Nephron (organoid): Measurements from ENCODE around the gene SFXN1.

Experiments
- H3K27ac Mint-ChIP-seq, 3 experiments: 2 replicates each; pipeline ENCODE4 v1.8.0; 2020; ENCODE audit warnings: mixed read lengths in 3 of 3, mild to moderate bottlenecking in 2 of 3, moderate library complexity in 1 of 3
- H3K27me3 Mint-ChIP-seq: 2 replicates; pipeline ENCODE4 v1.8.0; 2021; ENCODE audit warnings: low read depth, mild to moderate bottlenecking, moderate library complexity, mixed read lengths
- H3K36me3 Mint-ChIP-seq: 2 replicates; pipeline ENCODE4 v1.8.0; 2020; ENCODE audit warnings: low read depth, mixed read lengths
- H3K4me1 Mint-ChIP-seq: 2 replicates; pipeline ENCODE4 v1.8.0; 2020; ENCODE audit warnings: mixed read lengths
- H3K4me3 Mint-ChIP-seq, 3 experiments: 2 replicates each; pipeline ENCODE4 v1.8.0; 2020; ENCODE audit warnings: mild to moderate bottlenecking in 3 of 3, mixed read lengths in 3 of 3, moderate library complexity in 2 of 3
- H3K9me3 Mint-ChIP-seq: 2 replicates; pipeline ENCODE4 v1.8.0; 2020; ENCODE audit warnings: mixed read lengths
- CTCF ChIP-seq, 3 experiments: fragments of 200-600 bp; sonication (generic); IDR thresholded peaks; one replicate each; pipeline ENCODE4 v1.5.0; 2021; ENCODE audit warnings: antibody characterized with exemption in 3 of 3; ENCODE audit not compliant: unreplicated experiment in 3 of 3

SFXN1 gene

GRCh38 chr5:175556794-175557193, 78.4 kb downstream of the SFXN1 start:
- H3K27ac Mint-ChIP-seq: no peak overlapping the region
- H3K9me3 Mint-ChIP-seq: peaks cover 7% of the 10 kb centered on the region
- H3K27me3 Mint-ChIP-seq: peaks cover 16% of the 10 kb centered on the region
- TF ChIP-seq CTCF (IDR thresholded peaks at IDR 0.05; ENCODE audit: unreplicated experiment in 3 of 3): no peak
- H3K4me3 Mint-ChIP-seq: no peak overlapping the region
- no peaks in the 10 kb centered on the region for H3K36me3 Mint-ChIP-seq
- no peaks in the 10 kb centered on the region for H3K4me1 Mint-ChIP-seq

DNA sequence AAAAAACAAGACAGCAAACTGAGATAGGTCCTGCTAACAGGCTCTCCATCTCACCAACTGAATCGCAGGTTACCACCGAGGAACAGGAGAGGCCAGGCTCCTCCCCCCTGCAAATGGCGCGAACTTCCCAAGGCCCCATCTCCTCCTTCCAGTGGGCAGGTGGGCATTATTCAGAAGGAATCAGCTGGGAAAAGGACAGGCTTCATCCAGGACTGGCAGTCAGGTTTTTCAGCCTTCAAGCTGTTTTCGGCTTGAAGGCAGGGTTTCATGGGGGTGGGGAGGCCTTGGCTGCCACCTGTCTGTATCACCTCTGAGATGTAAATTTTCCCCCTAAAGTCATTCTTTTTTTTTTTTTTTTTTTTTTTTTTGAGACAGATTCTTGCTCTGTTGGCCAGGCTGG, 79.4 kb downstream of the SFXN1 start:
- Mint-ChIP-seq H3K9me3 (peaks cover 7% of the 10 kb centered on the region), H3K4me3 (no peak overlapping the region), H3K27ac (no peak overlapping the region), H3K27me3 (peaks cover 17% of the 10 kb centered on the region), H3K36me3 (no peaks in the 10 kb centered on the region), H3K4me1 (no peaks in the 10 kb centered on the region)
- no peak for TF ChIP-seq CTCF (IDR thresholded peaks at IDR 0.05; ENCODE audit: unreplicated experiment in 3 of 3)

DNA sequence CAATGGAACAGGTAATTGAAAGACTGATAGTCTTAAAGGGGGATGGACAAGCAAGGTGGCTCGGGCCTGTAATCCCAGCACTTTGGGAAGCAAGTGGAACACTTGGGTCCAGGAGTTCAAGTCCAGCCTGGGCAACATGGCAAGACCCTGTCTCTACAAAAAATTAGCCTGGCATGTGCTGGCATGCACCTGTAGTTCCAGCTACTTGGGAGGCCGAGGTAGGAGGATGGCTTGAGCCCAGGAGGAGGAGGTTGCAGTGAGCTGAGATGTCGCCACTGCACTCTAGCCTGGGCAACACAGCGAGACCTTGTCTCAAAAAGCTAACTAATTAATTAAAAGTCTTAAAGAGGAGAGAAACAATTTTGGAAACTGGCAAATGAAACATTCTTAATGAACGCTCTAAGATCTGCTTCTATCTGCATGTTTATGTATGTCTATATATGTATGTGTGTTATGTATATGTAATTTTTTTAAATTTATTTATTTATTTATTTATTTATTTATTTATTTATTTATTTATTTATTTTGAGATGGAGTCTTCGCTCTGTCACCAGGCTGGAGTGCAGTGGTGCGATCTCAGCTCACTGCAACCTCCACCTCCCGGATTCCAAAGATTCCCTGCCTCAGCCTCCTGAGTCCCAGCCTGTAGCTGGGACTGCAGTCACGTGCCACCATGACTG, 80.6 kb downstream of the SFXN1 start:
- Mint-ChIP-seq H3K36me3 (no peaks in the 10 kb centered on the region), H3K4me3 (no peak overlapping the region), H3K4me1 (no peaks in the 10 kb centered on the region), H3K27me3 (peaks cover 16% of the 10 kb centered on the region), H3K27ac (no peak overlapping the region), H3K9me3 (peaks cover 6% of the 10 kb centered on the region)
- TF ChIP-seq CTCF (IDR thresholded peaks at IDR 0.05; ENCODE audit: unreplicated experiment in 3 of 3): no peak

DNA sequence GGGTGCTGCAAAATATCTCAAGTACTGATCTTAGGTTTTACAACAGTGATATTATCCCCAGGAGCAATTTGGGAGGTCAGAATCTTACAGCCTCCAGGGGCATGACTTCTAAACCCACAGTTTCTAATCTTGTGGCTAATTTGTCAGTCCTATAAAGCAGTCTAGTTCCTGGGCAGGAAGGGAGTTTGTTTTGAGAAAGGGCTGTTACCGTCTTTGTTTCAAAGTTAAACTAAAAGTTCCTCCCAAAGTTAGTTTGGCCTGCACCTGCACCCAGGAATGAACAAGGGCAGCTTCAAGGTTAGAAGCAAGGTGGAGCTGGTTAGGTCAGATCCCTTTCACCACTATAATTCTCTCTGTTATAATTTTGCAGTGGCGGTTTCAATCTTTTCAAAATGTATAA, 81.7 kb downstream of the SFXN1 start:
- Mint-ChIP-seq H3K4me1 (no peaks in the 10 kb centered on the region), H3K27ac (no peak overlapping the region), H3K27me3 (peaks cover 11% of the 10 kb centered on the region), H3K36me3 (no peaks in the 10 kb centered on the region), H3K9me3 (no peaks in the 10 kb centered on the region), H3K4me3 (no peak overlapping the region)
- TF ChIP-seq CTCF (IDR thresholded peaks at IDR 0.05; ENCODE audit: unreplicated experiment in 3 of 3): no peak

DNA sequence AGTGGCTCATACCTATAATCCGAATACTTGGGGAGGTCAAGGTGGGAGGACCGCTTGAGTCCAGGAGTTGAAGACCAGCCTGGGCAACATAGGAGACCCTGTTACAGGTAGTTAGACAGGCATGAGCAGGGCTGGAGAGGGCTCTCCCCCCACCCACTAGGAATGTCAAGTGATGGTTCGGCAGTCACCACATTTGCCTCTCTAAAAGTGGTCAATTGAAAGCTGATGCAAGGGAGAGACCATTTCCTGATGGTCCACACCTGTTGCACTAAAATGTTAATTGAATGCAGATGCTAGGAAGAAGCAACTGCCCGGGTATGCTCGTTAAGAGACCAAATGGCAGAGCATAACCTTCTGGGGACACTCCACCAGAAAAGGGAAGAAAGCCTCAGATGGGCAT, 82.7 kb downstream of the SFXN1 start:
- no peak overlapping the region for H3K4me3 Mint-ChIP-seq
- no peaks in the 10 kb centered on the region for H3K36me3 Mint-ChIP-seq
- TF ChIP-seq CTCF (IDR thresholded peaks at IDR 0.05; ENCODE audit: unreplicated experiment in 3 of 3): no peak
- H3K9me3 Mint-ChIP-seq: no peaks in the 10 kb centered on the region
- H3K27me3 Mint-ChIP-seq: peaks cover 11% of the 10 kb centered on the region
- no peak overlapping the region for H3K27ac Mint-ChIP-seq
- no peaks in the 10 kb centered on the region for H3K4me1 Mint-ChIP-seq

- Mint-ChIP-seq H3K27me3 (peaks cover 13% of the 10 kb centered on the region), H3K27ac (no peak overlapping the region), H3K4me3 (no peak overlapping the region), H3K9me3 (no peaks in the 10 kb centered on the region), H3K36me3 (no peaks in the 10 kb centered on the region), H3K4me1 (no peaks in the 10 kb centered on the region)
- no peak for TF ChIP-seq CTCF (IDR thresholded peaks at IDR 0.05; ENCODE audit: unreplicated experiment in 3 of 3)
These were observed 86.4 kb downstream of the SFXN1 start for GRCh38 chr5:175564716-175565115.
